Measurements from ENCODE around the gene JUN.

DNA sequence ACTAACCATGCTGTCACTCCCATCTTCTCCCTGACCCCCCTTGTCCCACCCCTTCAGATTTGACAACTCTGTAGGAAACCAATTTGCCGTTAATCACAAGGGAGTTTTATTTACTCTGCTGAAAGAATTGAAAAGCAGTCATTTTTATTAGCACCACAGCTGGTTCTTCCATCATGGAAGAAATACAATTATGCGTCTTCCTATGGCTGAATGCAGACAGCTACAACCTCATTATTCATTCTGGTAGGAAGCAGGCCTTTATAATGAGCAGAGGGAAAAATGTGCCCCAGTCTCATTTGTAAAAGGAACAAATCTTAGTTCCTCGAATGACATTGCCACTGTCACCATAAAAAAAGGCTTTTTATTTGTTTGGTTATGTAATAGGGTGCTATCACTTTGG, 35.2 kb downstream of the JUN start:
- TF ChIP-seq POLR2AphosphoS5 (IDR thresholded peaks at IDR 0.05; ENCODE audit: low read depth, low read length) (no peak), TAF1 (IDR thresholded peaks at IDR 0.05; ENCODE audit: borderline replicate concordance, insufficient read depth, low read length) (no peak), SIN3A (IDR thresholded peaks at IDR 0.05; ENCODE audit: borderline replicate concordance, insufficient read depth, low read length) (no peak)
- TF ChIP-seq, protein P1, sequence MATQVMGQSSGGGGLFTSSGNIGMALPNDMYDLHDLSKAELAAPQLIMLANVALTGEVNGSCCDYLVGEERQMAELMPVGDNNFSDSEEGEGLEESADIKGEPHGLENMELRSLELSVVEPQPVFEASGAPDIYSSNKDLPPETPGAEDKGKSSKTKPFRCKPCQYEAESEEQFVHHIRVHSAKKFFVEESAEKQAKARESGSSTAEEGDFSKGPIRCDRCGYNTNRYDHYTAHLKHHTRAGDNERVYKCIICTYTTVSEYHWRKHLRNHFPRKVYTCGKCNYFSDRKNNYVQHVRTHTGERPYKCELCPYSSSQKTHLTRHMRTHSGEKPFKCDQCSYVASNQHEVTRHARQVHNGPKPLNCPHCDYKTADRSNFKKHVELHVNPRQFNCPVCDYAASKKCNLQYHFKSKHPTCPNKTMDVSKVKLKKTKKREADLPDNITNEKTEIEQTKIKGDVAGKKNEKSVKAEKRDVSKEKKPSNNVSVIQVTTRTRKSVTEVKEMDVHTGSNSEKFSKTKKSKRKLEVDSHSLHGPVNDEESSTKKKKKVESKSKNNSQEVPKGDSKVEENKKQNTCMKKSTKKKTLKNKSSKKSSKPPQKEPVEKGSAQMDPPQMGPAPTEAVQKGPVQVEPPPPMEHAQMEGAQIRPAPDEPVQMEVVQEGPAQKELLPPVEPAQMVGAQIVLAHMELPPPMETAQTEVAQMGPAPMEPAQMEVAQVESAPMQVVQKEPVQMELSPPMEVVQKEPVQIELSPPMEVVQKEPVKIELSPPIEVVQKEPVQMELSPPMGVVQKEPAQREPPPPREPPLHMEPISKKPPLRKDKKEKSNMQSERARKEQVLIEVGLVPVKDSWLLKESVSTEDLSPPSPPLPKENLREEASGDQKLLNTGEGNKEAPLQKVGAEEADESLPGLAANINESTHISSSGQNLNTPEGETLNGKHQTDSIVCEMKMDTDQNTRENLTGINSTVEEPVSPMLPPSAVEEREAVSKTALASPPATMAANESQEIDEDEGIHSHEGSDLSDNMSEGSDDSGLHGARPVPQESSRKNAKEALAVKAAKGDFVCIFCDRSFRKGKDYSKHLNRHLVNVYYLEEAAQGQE (IDR thresholded peaks at IDR 0.05; ENCODE audit: insufficient read depth in 1 of 2, low read depth in 2 of 2, low read length in 2 of 2): no peak

All from PFSK-1 (cell line).